Left lung (tissue), 10 donors: Measurements from ENCODE around the gene IRF2BPL. TPM values are rescaled to one million over a fixed set of nuclear protein-coding genes. Genes with fewer than 3 reads are reported as not detected.

ENCODE experiments used
- ATAC-seq: fragments of 200-7000 bp; cut with Tn5 transposase; one replicate; pipeline ENCODE4 v1.9.1; 2020; ENCODE audit warnings: moderate library complexity
- DNase-seq, 4 donors: peaks; one replicate each; pipeline ENCODE4 v3.0.0-alpha.2; 2013 to 2020
- H3K27ac ChIP-seq, 2 donors: fragments of 200-600 bp; sonication (generic) in 1 of 2; one replicate each; pipeline versions ENCODE4 v1.5.0 to v1.8.0; 2020 to 2021
- H3K27me3 ChIP-seq, 2 donors: fragments of 200-600 bp; sonication (generic) in 1 of 2; one replicate each; pipeline versions ENCODE4 v1.5.0 to v1.8.0; 2020 to 2021
- H3K36me3 ChIP-seq, 2 donors: fragments of 200-600 bp; sonication (generic) in 1 of 2; one replicate each; pipeline versions ENCODE4 v1.5.0 to v1.8.0; 2020 to 2021
- H3K4me1 ChIP-seq, 2 donors: fragments of 200-600 bp; one replicate each; pipeline ENCODE4 v1.8.0; 2021
- H3K4me3 ChIP-seq, 2 donors: fragments of 200-600 bp; sonication (generic) in 1 of 2; one replicate each; pipeline versions ENCODE4 v1.5.0 to v1.8.0; 2020 to 2021; ENCODE audit warnings: mild to moderate bottlenecking in 1 of 2
- H3K9me3 ChIP-seq, 2 donors: fragments of 200-600 bp; sonication (generic) in 1 of 2; one replicate each; pipeline versions ENCODE4 v1.5.0 to v1.8.0; 2020 to 2021
- CTCF ChIP-seq, 2 donors: fragments of 200-600 bp; sonication (generic) in 1 of 2; IDR thresholded peaks; one replicate each; pipeline versions ENCODE4 v1.5.0 to v1.8.0; 2021; ENCODE audit warnings: antibody characterized with exemption in 2 of 2
- intact Hi-C, 2 donors: fragments of 100-400 bp; cut with DNase I; formaldehyde crosslinking; loops; one replicate each; pipeline versions ENCODE4 v1.11.2 to v1.14.2; 2022
- polyA plus RNA-seq, 6 donors: library from polyadenylated mRNA; unstranded; fragments of 120-200 nt; gene quantifications; one replicate each; pipeline ENCODE4 v1.2.1, GENCODE V29; 2013; ENCODE audit not compliant: insufficient read length in 6 of 6
- total RNA-seq, 2 donors: library from RNA; stranded (reverse); fragmentation: NEBNext Ultra II Directional; extraction: Animal tissue kit (Norgen Biotek cat#: 25700); gene quantifications; one replicate each; pipeline ENCODE4 v1.2.1, GENCODE V29; 2021
- donor health status: DM: no; HTN: yes; CAD: no.
- donor health status: DM: no; HTN: no; CAD: no.

IRF2BPL gene
- total and polyA plus RNA-seq, 8 donors = 22.8 to 50.0 (median 44.3) TPM

GRCh38 chr14:77046721-77047120 is 18.2 kb upstream of the IRF2BPL start:
- DNase-seq = no peak
- TF ChIP-seq CTCF (IDR thresholded peaks at IDR 0.05) = no peak
- H3K4me3 ChIP-seq = no peak overlapping the region
- peaks cover 56 to 89% of the 10 kb centered on the region in 2 donors for H3K4me1 ChIP-seq
- intact Hi-C loops = loop anchor here in 1 of 2 donors (10.0 kb wide), 1 partner anchor 132 kb away; no protein-coding TSS in a partner anchor
- H3K27ac ChIP-seq = peak overlapping the region in 1 of 2 donors; percentile 100
- no peak for ATAC-seq
- H3K36me3 ChIP-seq = no peaks in the 10 kb centered on the region
- no peaks in the 10 kb centered on the region for H3K27me3 ChIP-seq
- H3K9me3 ChIP-seq = no peaks in the 10 kb centered on the region

- H3K4me1 ChIP-seq = peaks cover 59 to 89% of the 10 kb centered on the region in 2 donors
- no peak overlapping the region for H3K4me3 ChIP-seq
- ATAC-seq (peak; percentile 67), DNase-seq (no peak)
- H3K27me3 ChIP-seq = no peaks in the 10 kb centered on the region
- no peaks in the 10 kb centered on the region for H3K36me3 ChIP-seq
- TF ChIP-seq CTCF (IDR thresholded peaks at IDR 0.05) = no peak
- H3K9me3 ChIP-seq = no peaks in the 10 kb centered on the region
- peak overlapping the region; percentile 95 to 100 for H3K27ac ChIP-seq
- intact Hi-C loops = loop anchor here in 1 of 2 donors (10.0 kb wide), 1 partner anchor 131 kb away; no protein-coding TSS in a partner anchor
Observed at GRCh38 chr14:77045238-77046162, 17.0 kb upstream of the IRF2BPL start.

- intact Hi-C loops = loop anchor here in 1 of 2 donors (10.0 kb wide), 1 partner anchor 130 kb away; no protein-coding TSS in a partner anchor
- H3K4me1 ChIP-seq = peaks cover 61 to 88% of the 10 kb centered on the region in 2 donors
Observed at GRCh38 chr14:77044783-77045237, 16.3 kb upstream of the IRF2BPL start.

GRCh38 chr14:77043984-77044485 is 15.5 kb upstream of the IRF2BPL start:
- Histone ChIP-seq H3K27ac (peak overlapping the region; percentile 95 to 100), H3K4me1 (peaks cover 69 to 95% of the 10 kb centered on the region in 2 donors), H3K4me3 (no peak overlapping the region), H3K36me3 (no peaks in the 10 kb centered on the region), H3K27me3 (no peaks in the 10 kb centered on the region), H3K9me3 (no peaks in the 10 kb centered on the region)
- intact Hi-C loops = loop anchor here in 1 of 2 donors (10.0 kb wide), 1 partner anchor 129 kb away; no protein-coding TSS in a partner anchor
- ATAC-seq (no peak), DNase-seq (no peak)
- TF ChIP-seq CTCF (IDR thresholded peaks at IDR 0.05) = no peak

More at GRCh38 chr14:77044783-77045237, 16.3 kb upstream of the IRF2BPL start:
- no peak for TF ChIP-seq CTCF (IDR thresholded peaks at IDR 0.05)
- no peak overlapping the region for H3K4me3 ChIP-seq
- no peaks in the 10 kb centered on the region for H3K27me3 ChIP-seq
- no peak for ATAC-seq
- peak overlapping the region; percentile 95 to 100 for H3K27ac ChIP-seq
- no peaks in the 10 kb centered on the region for H3K36me3 ChIP-seq
- no peaks in the 10 kb centered on the region for H3K9me3 ChIP-seq
- peak in 2 of 4 donors; percentile 73 to 81 for DNase-seq
